ENCODE results near the gene CALHM3. TPM values are rescaled to one million over a fixed set of nuclear protein-coding genes. Genes with fewer than 3 reads are reported as not detected.
"Not testable (repeated sequence)": the region's sequence is repeated elsewhere in the genome, so short reads cannot be mapped to it uniquely, and the experiment has no call there.

CALHM3 gene
- polyA plus RNA-seq, 1 of the 3 experiments (the other 2 are of a cell fraction): not detected

DNA sequence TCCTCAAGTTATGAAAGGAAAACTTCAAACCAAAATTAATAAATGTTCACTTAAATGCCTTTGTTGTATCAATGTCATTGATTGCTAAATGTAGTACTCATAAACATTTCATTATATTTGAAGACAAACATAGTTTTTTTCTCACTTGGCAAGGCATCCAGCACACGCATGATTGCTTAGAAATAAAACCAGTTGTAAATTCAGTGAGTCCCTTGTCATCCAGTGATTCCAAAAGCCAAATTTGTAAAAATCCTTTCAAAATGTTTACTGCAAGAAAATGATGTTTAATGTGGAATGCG lies 8.3 kb upstream of the CALHM3 start (continued):
- TF ChIP-seq, protein P1, sequence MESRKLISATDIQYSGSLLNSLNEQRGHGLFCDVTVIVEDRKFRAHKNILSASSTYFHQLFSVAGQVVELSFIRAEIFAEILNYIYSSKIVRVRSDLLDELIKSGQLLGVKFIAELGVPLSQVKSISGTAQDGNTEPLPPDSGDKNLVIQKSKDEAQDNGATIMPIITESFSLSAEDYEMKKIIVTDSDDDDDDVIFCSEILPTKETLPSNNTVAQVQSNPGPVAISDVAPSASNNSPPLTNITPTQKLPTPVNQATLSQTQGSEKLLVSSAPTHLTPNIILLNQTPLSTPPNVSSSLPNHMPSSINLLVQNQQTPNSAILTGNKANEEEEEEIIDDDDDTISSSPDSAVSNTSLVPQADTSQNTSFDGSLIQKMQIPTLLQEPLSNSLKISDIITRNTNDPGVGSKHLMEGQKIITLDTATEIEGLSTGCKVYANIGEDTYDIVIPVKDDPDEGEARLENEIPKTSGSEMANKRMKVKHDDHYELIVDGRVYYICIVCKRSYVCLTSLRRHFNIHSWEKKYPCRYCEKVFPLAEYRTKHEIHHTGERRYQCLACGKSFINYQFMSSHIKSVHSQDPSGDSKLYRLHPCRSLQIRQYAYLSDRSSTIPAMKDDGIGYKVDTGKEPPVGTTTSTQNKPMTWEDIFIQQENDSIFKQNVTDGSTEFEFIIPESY (IDR thresholded peaks at IDR 0.05; ENCODE audit: borderline replicate concordance, low read depth): no peak
- TF ChIP-seq, protein P2, sequence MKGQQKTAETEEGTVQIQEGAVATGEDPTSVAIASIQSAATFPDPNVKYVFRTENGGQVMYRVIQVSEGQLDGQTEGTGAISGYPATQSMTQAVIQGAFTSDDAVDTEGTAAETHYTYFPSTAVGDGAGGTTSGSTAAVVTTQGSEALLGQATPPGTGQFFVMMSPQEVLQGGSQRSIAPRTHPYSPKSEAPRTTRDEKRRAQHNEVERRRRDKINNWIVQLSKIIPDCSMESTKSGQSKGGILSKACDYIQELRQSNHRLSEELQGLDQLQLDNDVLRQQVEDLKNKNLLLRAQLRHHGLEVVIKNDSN (IDR thresholded peaks at IDR 0.05; ENCODE audit: borderline replicate concordance, low read depth): no peak
- TF ChIP-seq CHD2 (IDR thresholded peaks at IDR 0.05; ENCODE audit: low read length, partially characterized antibody): no peak
- no peak for TF ChIP-seq TEAD4 (IDR thresholded peaks at IDR 0.05; ENCODE audit: borderline replicate concordance, insufficient read depth)
- no peak for TF ChIP-seq POLR2AphosphoS5 (IDR thresholded peaks at IDR 0.05; ENCODE audit: low read depth, low read length)
- no peak for TF ChIP-seq RCOR1 (IDR thresholded peaks at IDR 0.05; ENCODE audit: low read length)
- no peak for TF ChIP-seq RAD21 (IDR thresholded peaks at IDR 0.05; ENCODE audit: low read length)

DNA sequence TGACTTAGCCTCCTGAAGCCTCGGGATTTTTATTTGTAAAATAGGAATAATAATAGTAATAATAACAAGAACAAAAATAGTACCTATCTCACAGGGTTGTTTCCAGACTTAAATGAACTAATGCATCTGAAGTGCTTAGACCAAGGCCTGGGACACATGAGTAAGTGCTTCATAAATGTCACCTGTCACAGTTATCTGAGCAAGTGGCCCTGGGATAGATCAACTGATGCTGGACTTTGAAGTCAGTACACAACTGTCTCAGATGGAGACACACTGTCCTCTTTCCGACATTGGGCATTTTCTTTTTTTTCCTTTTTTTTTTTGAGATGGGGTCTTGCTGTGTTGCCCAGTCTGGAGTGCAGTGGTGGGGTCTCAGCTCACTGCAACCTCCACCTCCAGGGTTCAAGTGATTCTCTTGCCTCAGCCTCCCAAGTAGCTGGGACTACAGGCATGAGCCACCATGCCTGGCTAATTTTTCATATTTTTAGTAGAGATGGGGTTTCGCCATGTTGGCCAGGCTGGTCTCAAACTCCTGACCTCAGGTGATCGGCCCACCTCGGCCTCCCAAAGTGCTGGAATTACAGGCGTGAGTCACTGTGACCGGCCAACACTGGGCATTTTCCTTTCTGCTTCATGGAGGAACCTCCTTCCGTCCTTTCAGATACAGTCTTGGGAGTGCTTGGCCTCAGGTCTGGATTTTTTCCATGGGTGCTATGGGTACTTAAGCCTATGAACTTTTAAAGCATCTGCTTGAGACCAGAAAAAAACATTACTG lies 7.8 kb upstream of the CALHM3 start:
- H4K20me1 ChIP-seq (ENCODE audit: insufficient read depth); H3K4me3 ChIP-seq (ENCODE audit: low read depth in 2 of 2, low read length in 1 of 2); H2AFZ ChIP-seq (ENCODE audit: low read depth); H3K4me1 ChIP-seq (ENCODE audit: control insufficient read depth in 1 of 2, insufficient read depth in 2 of 2, low read depth in 1 of 2, low read length in 1 of 2); H3K36me3 ChIP-seq (replicated peaks in 1 of 2; ENCODE audit: control insufficient read depth in 1 of 2, insufficient read depth in 2 of 2, low read length in 1 of 2); H3K27ac ChIP-seq (ENCODE audit: low read depth in 2 of 2, low read length in 1 of 2); H3K9me3 ChIP-seq; DNase-seq; H3K79me2 ChIP-seq (ENCODE audit: insufficient read depth); H3F3A ChIP-seq (replicated peaks; ENCODE audit: insufficient read depth); H3K27me3 ChIP-seq (ENCODE audit: insufficient read depth); POLR2A ChIA-PET; H3K9me2 ChIP-seq; H3K9ac ChIP-seq; H3K4me2 ChIP-seq: not testable (repeated sequence)
- CTCF ChIA-PET: interaction anchor here (0.8 to 6.0 kb wide), 27 partner anchors 8 to 199 kb away, joined by 3 to 83 read pairs (median 6); no protein-coding TSS in a partner anchor
- 82% methylated on average over 5 of the region's 8 CpGs for WGBS (ENCODE audit: low lambda C conversion rate)

DNA sequence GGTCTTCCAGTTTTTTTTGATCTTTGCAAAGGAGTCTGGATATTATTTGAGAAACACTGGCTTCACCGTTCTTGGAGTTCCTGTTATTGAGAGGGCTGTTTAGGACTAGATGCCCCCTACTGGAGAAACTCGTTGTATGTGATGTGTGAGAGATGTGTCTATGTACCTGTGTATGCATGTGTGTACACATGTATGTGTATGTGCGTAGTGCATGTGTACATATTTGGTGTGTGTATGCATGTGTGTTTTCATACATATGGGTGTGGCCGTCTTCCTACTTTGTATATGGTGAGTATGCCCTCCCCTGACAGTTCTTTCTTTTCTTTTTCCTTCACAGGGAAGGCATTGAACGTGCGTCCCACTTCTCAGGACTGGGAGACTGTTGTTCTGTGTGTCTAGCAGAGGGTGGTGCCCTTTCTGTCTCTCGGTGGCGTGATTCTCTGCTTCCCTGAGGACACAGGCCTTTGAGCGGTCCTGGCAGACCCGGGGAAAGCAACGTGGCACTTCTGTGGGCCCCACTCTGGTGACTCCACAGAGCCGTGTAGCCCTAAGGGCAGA lies 3.0 kb upstream of the CALHM3 start:
- Histone ChIP-seq H4K20me1 (ENCODE audit: insufficient read depth) (no peaks in the 10 kb centered on the region), H3K4me2 (no peak overlapping the region), H3F3A (replicated peaks; ENCODE audit: insufficient read depth) (peaks cover 9% of the 10 kb centered on the region), H3K36me3 (replicated peaks in 1 of 2; ENCODE audit: control insufficient read depth in 1 of 2, insufficient read depth in 2 of 2, low read length in 1 of 2) (no peaks in the 10 kb centered on the region), H3K4me1 (ENCODE audit: control insufficient read depth in 1 of 2, insufficient read depth in 2 of 2, low read depth in 1 of 2, low read length in 1 of 2) (peaks cover 0 to 8% of the 10 kb centered on the region in 2 experiments; a peak in 1 of 4 replicates), H3K9me3 (no peaks in the 10 kb centered on the region), H3K79me2 (ENCODE audit: insufficient read depth) (no peaks in the 10 kb centered on the region), H3K27me3 (ENCODE audit: insufficient read depth) (no peaks in the 10 kb centered on the region), H3K9me2 (no peaks in the 10 kb centered on the region), H2AFZ (ENCODE audit: low read depth) (no peak overlapping the region; the same call in 1 of the 2 replicates), H3K4me3 (ENCODE audit: low read depth in 2 of 2, low read length in 1 of 2) (no peak overlapping the region; a peak in 1 of 4 replicates), H3K27ac (ENCODE audit: low read depth in 2 of 2, low read length in 1 of 2) (no peak overlapping the region), H3K9ac (no peak overlapping the region)
- ChIA-PET POLR2A (no interaction called here), CTCF (interaction anchor here (0.9 to 2.9 kb wide), 6 partner anchors 9 to 133 kb away, joined by 3 to 15 read pairs (median 4); partner anchors contain the start of gene NEURL1)
- peak; percentile 77 for DNase-seq
- TF ChIP-seq, protein P3, sequence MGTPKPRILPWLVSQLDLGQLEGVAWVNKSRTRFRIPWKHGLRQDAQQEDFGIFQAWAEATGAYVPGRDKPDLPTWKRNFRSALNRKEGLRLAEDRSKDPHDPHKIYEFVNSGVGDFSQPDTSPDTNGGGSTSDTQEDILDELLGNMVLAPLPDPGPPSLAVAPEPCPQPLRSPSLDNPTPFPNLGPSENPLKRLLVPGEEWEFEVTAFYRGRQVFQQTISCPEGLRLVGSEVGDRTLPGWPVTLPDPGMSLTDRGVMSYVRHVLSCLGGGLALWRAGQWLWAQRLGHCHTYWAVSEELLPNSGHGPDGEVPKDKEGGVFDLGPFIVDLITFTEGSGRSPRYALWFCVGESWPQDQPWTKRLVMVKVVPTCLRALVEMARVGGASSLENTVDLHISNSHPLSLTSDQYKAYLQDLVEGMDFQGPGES (IDR thresholded peaks at IDR 0.05; ENCODE audit: low read depth, low read length): no peak
- no peak for TF ChIP-seq JUND (IDR thresholded peaks at IDR 0.05)
- no peak for TF ChIP-seq RFX5 (IDR thresholded peaks at IDR 0.05; ENCODE audit: low read length)
- TF ChIP-seq EZH2phosphoT487 (IDR thresholded peaks at IDR 0.05; ENCODE audit: borderline replicate concordance, low read depth): no peak
- TF ChIP-seq TEAD4 (IDR thresholded peaks at IDR 0.05; ENCODE audit: borderline replicate concordance, insufficient read depth): no peak
- TF ChIP-seq RAD21 (IDR thresholded peaks at IDR 0.05; ENCODE audit: low read length): peak; percentile 59
- TF ChIP-seq GABPA (IDR thresholded peaks at IDR 0.05; ENCODE audit: low read depth): no peak
- TF ChIP-seq MEF2A (IDR thresholded peaks at IDR 0.05; ENCODE audit: borderline replicate concordance, low read depth): no peak
- TF ChIP-seq, protein P4, sequence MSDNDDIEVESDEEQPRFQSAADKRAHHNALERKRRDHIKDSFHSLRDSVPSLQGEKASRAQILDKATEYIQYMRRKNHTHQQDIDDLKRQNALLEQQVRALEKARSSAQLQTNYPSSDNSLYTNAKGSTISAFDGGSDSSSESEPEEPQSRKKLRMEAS (IDR thresholded peaks at IDR 0.05; ENCODE audit: low read depth): no peak
- TF ChIP-seq MXI1 (IDR thresholded peaks at IDR 0.05; ENCODE audit: low read depth, low read length): no peak
- TF ChIP-seq, protein P5, sequence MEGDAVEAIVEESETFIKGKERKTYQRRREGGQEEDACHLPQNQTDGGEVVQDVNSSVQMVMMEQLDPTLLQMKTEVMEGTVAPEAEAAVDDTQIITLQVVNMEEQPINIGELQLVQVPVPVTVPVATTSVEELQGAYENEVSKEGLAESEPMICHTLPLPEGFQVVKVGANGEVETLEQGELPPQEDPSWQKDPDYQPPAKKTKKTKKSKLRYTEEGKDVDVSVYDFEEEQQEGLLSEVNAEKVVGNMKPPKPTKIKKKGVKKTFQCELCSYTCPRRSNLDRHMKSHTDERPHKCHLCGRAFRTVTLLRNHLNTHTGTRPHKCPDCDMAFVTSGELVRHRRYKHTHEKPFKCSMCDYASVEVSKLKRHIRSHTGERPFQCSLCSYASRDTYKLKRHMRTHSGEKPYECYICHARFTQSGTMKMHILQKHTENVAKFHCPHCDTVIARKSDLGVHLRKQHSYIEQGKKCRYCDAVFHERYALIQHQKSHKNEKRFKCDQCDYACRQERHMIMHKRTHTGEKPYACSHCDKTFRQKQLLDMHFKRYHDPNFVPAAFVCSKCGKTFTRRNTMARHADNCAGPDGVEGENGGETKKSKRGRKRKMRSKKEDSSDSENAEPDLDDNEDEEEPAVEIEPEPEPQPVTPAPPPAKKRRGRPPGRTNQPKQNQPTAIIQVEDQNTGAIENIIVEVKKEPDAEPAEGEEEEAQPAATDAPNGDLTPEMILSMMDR (IDR thresholded peaks at IDR 0.05): peak; percentile 71
- TF ChIP-seq SMC3 (IDR thresholded peaks at IDR 0.05; ENCODE audit: low read depth, low read length): peak; percentile 46
- 50% methylated on average over 12 of the region's 12 CpGs for whole genome bisulfite sequencing (ENCODE audit: low lambda C conversion rate)
